ENCODE data around the gene ATOSB. TPM values are rescaled to one million over a fixed set of nuclear protein-coding genes. Genes with fewer than 3 reads are reported as not detected.
A peak's percentile ranks its signal among the peaks of the same experiment; 100 is the strongest.

Gene ATOSB
- total RNA-seq, 4 donors from 2014 or later: 16.0 to 21.9 (median 21.4) TPM

DNA sequence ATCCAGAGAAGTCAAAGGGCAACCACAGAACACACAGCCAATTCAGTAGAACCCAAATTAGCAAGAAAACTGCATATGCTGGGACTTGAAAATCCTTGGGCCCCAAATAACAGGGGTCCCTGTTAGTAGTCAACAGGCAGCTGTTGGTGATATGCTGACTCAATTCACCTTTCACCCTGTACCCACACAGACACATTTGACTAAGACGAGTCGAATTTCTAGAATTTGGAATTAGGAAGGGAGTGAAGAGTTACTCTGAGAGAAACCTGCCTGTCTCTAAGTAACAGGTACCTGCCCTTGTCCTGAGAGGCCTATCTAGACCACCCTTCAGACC is 42.4 kb downstream of the ATOSB start:
- no peak for DNase-seq (ENCODE audit: low spot score in 2 of 2)
- H3K27me3 ChIP-seq: no peaks in the 10 kb centered on the region
- no peaks in the 10 kb centered on the region for H3K36me3 ChIP-seq
- WGBS: 92% methylated on average over 2 of the region's 2 CpGs
- peaks cover 35% of the 10 kb centered on the region for H3K4me1 ChIP-seq
- no peak overlapping the region for H3K27ac ChIP-seq
- H3K9me3 ChIP-seq: no peaks in the 10 kb centered on the region
- H3K4me3 ChIP-seq: no peak overlapping the region
- no peak for TF ChIP-seq EP300 (IDR thresholded peaks at IDR 0.05)
- TF ChIP-seq, protein P1, sequence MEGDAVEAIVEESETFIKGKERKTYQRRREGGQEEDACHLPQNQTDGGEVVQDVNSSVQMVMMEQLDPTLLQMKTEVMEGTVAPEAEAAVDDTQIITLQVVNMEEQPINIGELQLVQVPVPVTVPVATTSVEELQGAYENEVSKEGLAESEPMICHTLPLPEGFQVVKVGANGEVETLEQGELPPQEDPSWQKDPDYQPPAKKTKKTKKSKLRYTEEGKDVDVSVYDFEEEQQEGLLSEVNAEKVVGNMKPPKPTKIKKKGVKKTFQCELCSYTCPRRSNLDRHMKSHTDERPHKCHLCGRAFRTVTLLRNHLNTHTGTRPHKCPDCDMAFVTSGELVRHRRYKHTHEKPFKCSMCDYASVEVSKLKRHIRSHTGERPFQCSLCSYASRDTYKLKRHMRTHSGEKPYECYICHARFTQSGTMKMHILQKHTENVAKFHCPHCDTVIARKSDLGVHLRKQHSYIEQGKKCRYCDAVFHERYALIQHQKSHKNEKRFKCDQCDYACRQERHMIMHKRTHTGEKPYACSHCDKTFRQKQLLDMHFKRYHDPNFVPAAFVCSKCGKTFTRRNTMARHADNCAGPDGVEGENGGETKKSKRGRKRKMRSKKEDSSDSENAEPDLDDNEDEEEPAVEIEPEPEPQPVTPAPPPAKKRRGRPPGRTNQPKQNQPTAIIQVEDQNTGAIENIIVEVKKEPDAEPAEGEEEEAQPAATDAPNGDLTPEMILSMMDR (IDR thresholded peaks at IDR 0.05): no peak
- no peak for TF ChIP-seq POLR2A (IDR thresholded peaks at IDR 0.05)
- no peak for TF ChIP-seq POLR2AphosphoS5 (IDR thresholded peaks at IDR 0.05)

DNA sequence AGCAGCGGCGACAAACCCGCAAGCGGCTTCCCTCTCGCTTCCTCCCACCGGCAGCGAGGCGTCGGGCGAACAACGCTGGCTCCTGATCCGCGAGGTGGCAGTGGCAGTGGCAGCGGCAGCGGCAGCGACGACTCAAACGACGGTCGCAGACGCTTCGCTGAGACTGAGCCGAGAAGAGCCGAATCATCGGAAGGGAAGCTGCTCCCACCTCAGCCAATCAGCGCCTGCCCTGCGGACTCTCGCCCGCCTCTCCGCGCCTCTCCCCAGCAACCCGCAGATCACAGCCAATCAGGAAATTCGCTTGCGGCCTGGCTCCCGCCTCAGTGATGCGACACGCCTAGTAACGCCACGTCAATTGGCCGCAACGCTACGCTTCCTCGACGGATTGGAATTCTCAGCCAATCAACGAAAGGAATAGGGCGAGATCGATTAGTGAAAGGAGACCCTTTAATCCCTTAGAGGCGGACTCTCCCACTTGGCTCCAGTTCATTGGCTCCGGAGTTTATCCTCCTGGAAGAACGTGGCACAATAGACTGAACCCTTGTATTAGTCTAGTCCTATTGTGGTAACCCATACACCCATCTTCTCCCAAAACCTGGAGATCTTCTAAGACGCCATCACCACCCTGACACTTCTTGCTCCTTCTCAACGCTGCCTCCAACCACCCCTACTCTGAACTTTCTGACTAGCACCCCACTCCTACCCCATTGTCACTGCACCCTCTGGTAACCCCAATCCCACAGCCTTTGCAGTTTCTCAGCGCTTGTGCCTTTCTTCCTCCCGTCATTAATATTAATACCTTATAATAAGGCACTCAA is 43.0 kb downstream of the ATOSB start, which contains the start of gene VCP:
VCP (minus strand) TSS at position 165 of the 818 bp plus-strand sequence. CDS start 272 bp downstream, outside the sequence.
- peak; percentile 99 to 100 for DNase-seq (ENCODE audit: low spot score in 2 of 2)
- TF ChIP-seq, protein P1 (IDR thresholded peaks at IDR 0.05): no peak
- TF ChIP-seq POLR2AphosphoS5 (IDR thresholded peaks at IDR 0.05) (peak; percentile 52 to 88 (median 73)), EP300 (IDR thresholded peaks at IDR 0.05) (no peak), POLR2A (IDR thresholded peaks at IDR 0.05) (peak in 1 of 2 donors; percentile 82)
- H3K27ac ChIP-seq: peak within 1 kb of the TSS; percentile 100
- no peaks in the 10 kb centered on the region for H3K27me3 ChIP-seq
- peaks cover 5% of the 10 kb centered on the region for H3K36me3 ChIP-seq
- 6% methylated on average over 30 of the region's 54 CpGs for WGBS
- H3K4me1 ChIP-seq: peaks cover 31% of the 10 kb centered on the region
- no peaks in the 10 kb centered on the region for H3K9me3 ChIP-seq
- H3K4me3 ChIP-seq: peak within 1 kb of the TSS; percentile 96

DNA sequence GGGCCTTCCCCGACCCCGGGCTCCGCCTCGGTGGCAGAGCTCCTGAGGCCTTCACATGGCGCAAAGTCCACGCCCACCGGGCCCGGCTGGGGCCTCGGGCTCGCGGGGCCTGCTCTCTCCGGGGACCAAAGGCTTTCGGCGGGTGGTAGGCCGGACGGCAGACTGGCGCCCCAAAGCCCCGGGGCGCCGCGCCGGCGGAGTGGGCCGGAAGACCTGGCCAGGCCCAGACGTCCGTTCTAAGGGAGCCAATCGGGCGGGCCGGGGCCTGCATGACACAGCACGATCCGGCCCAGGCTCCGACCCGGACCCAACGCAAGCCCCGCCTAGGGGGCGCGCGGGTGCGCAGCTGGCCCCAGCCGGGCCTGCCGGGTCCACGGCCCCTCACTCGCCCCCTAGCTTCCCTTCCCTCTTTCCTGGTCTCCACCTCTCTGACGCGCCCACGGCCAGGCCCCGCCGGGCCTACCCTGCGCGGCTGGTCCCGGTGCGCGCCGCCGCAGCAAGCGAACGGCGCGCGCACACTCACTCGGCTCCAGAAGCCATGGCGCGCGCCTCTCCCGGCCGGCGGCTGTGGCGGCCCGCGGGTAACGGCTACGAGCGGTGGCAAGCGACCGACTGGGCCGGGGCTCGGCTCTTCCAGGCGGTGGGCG is 43.7 kb downstream of the ATOSB start:
- H3K4me3 ChIP-seq: peak overlapping the region; percentile 96
- WGBS: 0% methylated on average over 11 of the region's 79 CpGs
- peak overlapping the region; percentile 100 for H3K27ac ChIP-seq
- TF ChIP-seq, protein P1 (IDR thresholded peaks at IDR 0.05): peak in 1 of 2 donors; percentile 42
- peak in 2 of 3 donors; percentile 7 to 51 for TF ChIP-seq POLR2AphosphoS5 (IDR thresholded peaks at IDR 0.05)
- TF ChIP-seq POLR2A (IDR thresholded peaks at IDR 0.05): peak in 1 of 2 donors; percentile 27
- no peak for TF ChIP-seq EP300 (IDR thresholded peaks at IDR 0.05)
- H3K27me3 ChIP-seq: no peaks in the 10 kb centered on the region
- H3K4me1 ChIP-seq: peaks cover 31% of the 10 kb centered on the region
- H3K36me3 ChIP-seq: peaks cover 12% of the 10 kb centered on the region
- DNase-seq (ENCODE audit: low spot score in 2 of 2): peak; percentile 91 to 93
- H3K9me3 ChIP-seq: no peaks in the 10 kb centered on the region

DNA sequence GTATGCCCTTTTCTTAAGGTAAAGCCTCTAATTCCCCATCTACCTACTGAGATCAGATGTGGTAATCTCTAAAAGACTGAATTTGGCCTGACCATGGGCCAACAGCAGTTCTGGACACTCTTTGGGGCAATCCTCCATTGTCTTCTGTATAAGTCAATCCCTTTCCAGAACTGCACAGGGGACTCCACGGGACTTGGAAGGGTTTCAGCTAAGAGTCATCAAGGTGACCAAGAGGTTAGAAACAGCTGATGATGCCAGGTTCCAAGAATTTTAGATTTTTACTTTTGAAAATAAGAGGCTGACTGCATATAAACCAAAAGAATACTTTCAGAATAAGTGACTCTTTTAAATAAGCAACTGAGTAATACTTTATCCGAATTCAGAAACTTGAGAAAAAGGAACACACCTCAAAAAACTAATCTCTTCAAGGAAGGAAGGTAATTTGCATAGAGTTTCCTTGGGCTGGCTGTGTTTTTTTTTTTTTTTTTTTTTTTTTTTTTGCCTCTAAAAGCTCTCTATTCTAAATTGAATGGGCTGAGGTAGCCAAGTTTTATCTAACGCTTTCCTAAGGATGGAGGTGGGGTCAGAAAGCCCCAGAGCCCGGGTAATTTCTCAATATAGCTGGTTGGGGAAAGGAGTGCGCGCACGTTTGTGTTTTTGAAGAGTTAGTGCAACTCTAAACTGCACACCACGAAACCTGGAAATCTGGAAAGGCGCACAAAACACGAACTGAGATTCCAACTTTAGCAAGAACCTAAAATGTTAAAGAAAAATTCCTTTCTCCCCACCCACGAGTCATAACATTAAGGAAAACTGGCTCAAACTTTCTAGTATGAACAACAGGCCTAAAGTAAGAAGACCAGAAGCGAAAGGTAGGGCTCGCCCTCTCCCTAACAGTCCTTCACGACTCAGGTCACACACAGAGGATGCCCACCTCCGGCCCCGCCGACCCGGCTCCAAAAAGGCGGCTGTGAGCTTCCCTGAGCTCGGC is 44.5 kb downstream of the ATOSB start:
- Histone ChIP-seq H3K9me3 (no peaks in the 10 kb centered on the region), H3K36me3 (peaks cover 20% of the 10 kb centered on the region), H3K27me3 (no peaks in the 10 kb centered on the region), H3K4me1 (peaks cover 31% of the 10 kb centered on the region), H3K4me3 (peak overlapping the region; percentile 96), H3K27ac (peak overlapping the region; percentile 100)
- 2% methylated on average over 17 of the region's 20 CpGs for WGBS
- TF ChIP-seq EP300 (IDR thresholded peaks at IDR 0.05): no peak
- TF ChIP-seq, protein P1 (IDR thresholded peaks at IDR 0.05): no peak
- TF ChIP-seq POLR2A (IDR thresholded peaks at IDR 0.05): no peak
- DNase-seq (ENCODE audit: low spot score in 2 of 2): no peak
